Suprapubic skin (tissue), 4 donors: Measurements from ENCODE around the gene HEPACAM.

ENCODE experiments used
- CTCF ChIP-seq, 2 donors: fragments of 200-600 bp in 1 of 2; fragments of 450-650 bp in 1 of 2; sonication (generic) in 1 of 2; IDR thresholded peaks; one replicate each; pipeline ENCODE4 v1.5.1; 2016 to 2019; ENCODE audit warnings: antibody characterized with exemption in 2 of 2, mild to moderate bottlenecking in 1 of 2, moderate library complexity in 1 of 2
- POLR2A ChIP-seq, 2 donors: fragments of 450-650 bp; IDR thresholded peaks; one replicate each; pipeline ENCODE4 v1.6.1; 2017; ENCODE audit warnings: antibody characterized with exemption in 2 of 2, mild to moderate bottlenecking in 2 of 2, moderate library complexity in 2 of 2
- POLR2AphosphoS5 ChIP-seq, 3 donors: sonication (generic); formaldehyde crosslinking; IDR thresholded peaks; one replicate each; pipeline ENCODE4 v1.6.1; 2017; ENCODE audit warnings: antibody characterized with exemption in 3 of 3

GRCh38 chr11:124945826-124946225 is 10.0 kb upstream of the HEPACAM start:
- TF ChIP-seq POLR2A (IDR thresholded peaks at IDR 0.05) (no peak), CTCF (IDR thresholded peaks at IDR 0.05) (no peak), POLR2AphosphoS5 (IDR thresholded peaks at IDR 0.05) (no peak)
